KG1 (cell line): ENCODE measurements around the gene ITFG1.
"Not testable (repeated sequence)": the region's sequence is repeated elsewhere in the genome, so short reads cannot be mapped to it uniquely, and the experiment has no call there.

Experiments used
- DNase-seq: peaks from one replicate; lab custom pipeline; 2025; lab: John Stamatoyannopoulos, UW

Gene ITFG1

GRCh38 chr16:47473004-47473403 lies 12.1 kb upstream of the ITFG1 start:
- not testable (repeated sequence) for DNase-seq

- DNase-seq: no peak
Measured at GRCh38 chr16:47470810-47471209, 9.9 kb upstream of the ITFG1 start.

GRCh38 chr16:47470211-47470610 lies 9.3 kb upstream of the ITFG1 start:
- no peak for DNase-seq

GRCh38 chr16:47469227-47469626 lies 8.4 kb upstream of the ITFG1 start:
- no peak for DNase-seq

GRCh38 chr16:47468070-47468689 lies 7.3 kb upstream of the ITFG1 start:
- DNase-seq: not testable (repeated sequence)

GRCh38 chr16:47467501-47467900 lies 6.6 kb upstream of the ITFG1 start:
- no peak for DNase-seq

- DNase-seq: no peak
Measured at GRCh38 chr16:47465919-47466630, 5.2 kb upstream of the ITFG1 start.

- no peak for DNase-seq
Measured at GRCh38 chr16:47463771-47464624, 3.1 kb upstream of the ITFG1 start.

- peak; percentile 13 for DNase-seq
Measured at GRCh38 chr16:47461598-47462266, 869 bp upstream of the ITFG1 start.

GRCh38 chr16:47460359-47460710 lies 528 bp downstream of the ITFG1 start:
- DNase-seq: no peak

GRCh38 chr16:47459603-47460002 lies 1.3 kb downstream of the ITFG1 start:
- DNase-seq: no peak

- DNase-seq: no peak
Measured at GRCh38 chr16:47458331-47458730, 2.5 kb downstream of the ITFG1 start.

GRCh38 chr16:47449788-47450187 lies 11.1 kb downstream of the ITFG1 start:
- DNase-seq: no peak

- no peak for DNase-seq
Measured at GRCh38 chr16:47448830-47449575, 11.9 kb downstream of the ITFG1 start.

GRCh38 chr16:47446431-47446830 lies 14.4 kb downstream of the ITFG1 start:
- no peak for DNase-seq

- DNase-seq: not testable (repeated sequence)
Measured at GRCh38 chr16:47442884-47443283, 18.0 kb downstream of the ITFG1 start.

- not testable (repeated sequence) for DNase-seq
Measured at GRCh38 chr16:47440066-47440465, 20.8 kb downstream of the ITFG1 start.

- DNase-seq: not testable (repeated sequence)
Measured at GRCh38 chr16:47434274-47434673, 26.6 kb downstream of the ITFG1 start.

GRCh38 chr16:47431960-47432359 lies 28.9 kb downstream of the ITFG1 start:
- DNase-seq: no peak

GRCh38 chr16:47426806-47427205 lies 34.1 kb downstream of the ITFG1 start:
- DNase-seq: no peak

GRCh38 chr16:47424846-47425245 lies 36.0 kb downstream of the ITFG1 start:
- no peak for DNase-seq

GRCh38 chr16:47416869-47417268 lies 44.0 kb downstream of the ITFG1 start:
- no peak for DNase-seq
